DOHH2 (cell line): Measurements from ENCODE around the gene IFI27L1.

Experiments
- H3F3A ChIP-seq: fragments of 200-600 bp; sonication (generic), shearing (Covaris generic); 2 replicates; pipeline ENCODE4 v1.6.0; 2016; ENCODE audit warnings: antibody characterized with exemption, mild to moderate bottlenecking; ENCODE audit not compliant: control insufficient read depth, insufficient read depth
- H3K27ac ChIP-seq: fragments of 200-600 bp; sonication (generic); 2 replicates; pipeline ENCODE4 v1.5.1; 2014; ENCODE audit warnings: low read depth, mild to moderate bottlenecking, low read length, moderate library complexity
- H3K27me3 ChIP-seq: fragments of 200-600 bp; sonication (generic); 2 replicates; pipeline ENCODE4 v1.6.1; 2014; ENCODE audit warnings: mild to moderate bottlenecking, low read length, mixed read lengths; ENCODE audit not compliant: control insufficient read depth
- H3K36me3 ChIP-seq: fragments of 200-600 bp; sonication (generic); 2 replicates; pipeline ENCODE4 v1.6.1; 2014; ENCODE audit warnings: mild to moderate bottlenecking, low read length, moderate library complexity, mixed read lengths; ENCODE audit not compliant: control insufficient read depth
- H3K4me1 ChIP-seq: fragments of 200-600 bp; sonication (generic); 2 replicates; pipeline ENCODE4 v1.6.1; 2014; ENCODE audit warnings: mild to moderate bottlenecking, low read length, mixed read lengths; ENCODE audit not compliant: control insufficient read depth
- H3K4me2 ChIP-seq: fragments of 200-600 bp; sonication (generic); 2 replicates; pipeline ENCODE4 v1.6.0; 2014; ENCODE audit warnings: mild to moderate bottlenecking, low read length, moderate library complexity
- H3K4me3 ChIP-seq: fragments of 200-600 bp; sonication (generic); 2 replicates; pipeline ENCODE4 v1.5.1; 2014; ENCODE audit warnings: mild to moderate bottlenecking, low read length, mixed read lengths
- H3K79me2 ChIP-seq: fragments of 200-600 bp; sonication (generic); 2 replicates; pipeline ENCODE4 v1.6.1; 2014; ENCODE audit warnings: mild to moderate bottlenecking, low read length, mixed read lengths; ENCODE audit not compliant: control insufficient read depth
- H3K9me2 ChIP-seq: fragments of 200-600 bp; sonication (generic); replicated peaks from 2 replicates; pipeline ENCODE4 v1.6.1; 2014; ENCODE audit warnings: mild to moderate bottlenecking, low read length, mixed read lengths; ENCODE audit not compliant: control insufficient read depth
- H3K9me3 ChIP-seq: fragments of 200-600 bp; sonication (generic); 2 replicates; pipeline ENCODE4 v1.6.1; 2014; ENCODE audit warnings: antibody characterized with exemption, low read length, mixed read lengths; ENCODE audit not compliant: control insufficient read depth, insufficient read depth
- H4K20me1 ChIP-seq: fragments of 200-600 bp; sonication (generic); 2 replicates; pipeline ENCODE4 v1.6.0; 2014; ENCODE audit warnings: low read depth, mild to moderate bottlenecking, antibody characterized with exemption, low read length, moderate library complexity; ENCODE audit not compliant: control insufficient read depth, insufficient read depth
- CTCF ChIP-seq: fragments of 200-600 bp; sonication (generic); IDR thresholded peaks from one replicate; pipeline ENCODE4 v1.5.1; 2014; ENCODE audit warnings: antibody characterized with exemption, mild to moderate bottlenecking, low read depth, low read length; ENCODE audit not compliant: poor library complexity, severe bottlenecking
- EZH2phosphoT487 ChIP-seq: fragments of 200-600 bp; sonication (generic); IDR thresholded peaks from 2 replicates; pipeline ENCODE4 v1.6.1; 2017; ENCODE audit warnings: borderline replicate concordance, mild to moderate bottlenecking, antibody characterized with exemption, low read length, moderate library complexity, mixed read lengths

Gene IFI27L1

DNA sequence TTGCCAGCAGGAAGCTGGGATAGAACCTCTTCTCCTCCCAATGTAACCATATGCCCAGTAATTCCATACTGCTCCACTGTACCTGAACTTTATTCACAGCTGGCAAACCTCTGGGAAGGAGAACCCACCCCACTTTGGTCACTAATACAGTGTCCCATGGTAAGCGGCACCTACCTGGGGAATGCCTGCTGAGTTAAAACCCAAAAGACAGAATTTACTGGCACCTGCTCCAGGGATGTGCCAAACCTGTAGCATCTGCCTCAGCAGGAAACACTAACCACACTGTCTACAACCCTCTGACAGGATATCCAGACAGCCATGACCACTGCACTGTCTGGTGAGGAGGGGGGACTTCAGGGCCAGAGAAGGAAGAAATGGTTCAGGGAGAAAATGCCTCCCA is 26.7 kb upstream of the IFI27L1 start:
- H3K4me3 ChIP-seq, result no peak overlapping the region
- no peaks in the 10 kb centered on the region for H3K9me3 ChIP-seq
- no peak overlapping the region for H3K27ac ChIP-seq
- no peaks in the 10 kb centered on the region for H3F3A ChIP-seq
- no peaks in the 10 kb centered on the region for H3K4me1 ChIP-seq
- H3K36me3 ChIP-seq, result peaks cover 92% of the 10 kb centered on the region
- no peak for TF ChIP-seq EZH2phosphoT487
- H3K9me2 ChIP-seq, result no peaks in the 10 kb centered on the region
- no peaks in the 10 kb centered on the region for H3K27me3 ChIP-seq
- no peak overlapping the region for H3K4me2 ChIP-seq
- peaks cover 4% of the 10 kb centered on the region; the same call in 1 of the 2 replicates for H4K20me1 ChIP-seq
- H3K79me2 ChIP-seq, result no peaks in the 10 kb centered on the region

DNA sequence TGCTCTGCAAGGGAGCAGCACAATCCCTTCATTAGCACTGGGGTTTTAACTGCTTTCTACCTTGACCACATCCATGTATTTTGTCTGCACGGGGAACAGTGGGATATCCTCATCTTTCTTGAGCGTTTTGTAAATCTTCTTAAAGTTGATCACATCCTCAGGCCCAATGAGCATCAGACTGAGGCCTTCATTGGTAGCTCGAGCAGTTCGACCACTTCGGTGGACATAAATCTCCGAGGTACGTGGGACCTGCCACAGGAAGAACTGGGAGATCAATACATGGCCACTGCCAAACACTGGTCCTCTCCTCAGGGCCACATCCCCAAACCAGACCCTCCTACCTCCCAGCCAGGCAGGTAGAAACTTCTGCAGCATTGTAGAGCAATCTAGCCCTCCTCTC is 26.2 kb upstream of the IFI27L1 start:
- H4K20me1 ChIP-seq, result peaks cover 4% of the 10 kb centered on the region; the same call in 1 of the 2 replicates
- H3K4me2 ChIP-seq, result no peak overlapping the region
- H3K4me1 ChIP-seq, result no peaks in the 10 kb centered on the region
- H3K9me3 ChIP-seq, result no peaks in the 10 kb centered on the region
- H3K27me3 ChIP-seq, result no peaks in the 10 kb centered on the region
- H3K4me3 ChIP-seq, result no peak overlapping the region
- H3K79me2 ChIP-seq, result no peaks in the 10 kb centered on the region
- no peak overlapping the region for H3K27ac ChIP-seq
- no peak for TF ChIP-seq EZH2phosphoT487
- TF ChIP-seq CTCF, result no peak
- H3K36me3 ChIP-seq, result peaks cover 94% of the 10 kb centered on the region
- no peaks in the 10 kb centered on the region for H3K9me2 ChIP-seq
- no peaks in the 10 kb centered on the region for H3F3A ChIP-seq

- Histone ChIP-seq H3K9me2 (no peaks in the 10 kb centered on the region), H3K36me3 (peaks cover 94% of the 10 kb centered on the region), H3F3A (no peaks in the 10 kb centered on the region), H3K9me3 (no peaks in the 10 kb centered on the region), H3K79me2 (no peaks in the 10 kb centered on the region; the same call in 1 of the 2 replicates), H3K4me2 (no peak overlapping the region), H3K4me1 (no peaks in the 10 kb centered on the region), H3K27ac (no peak overlapping the region), H4K20me1 (peaks cover 10% of the 10 kb centered on the region; the same call in 1 of the 2 replicates), H3K4me3 (no peak overlapping the region), H3K27me3 (no peaks in the 10 kb centered on the region)
- TF ChIP-seq CTCF (no peak), EZH2phosphoT487 (no peak)
These were observed 24.4 kb upstream of the IFI27L1 start for GRCh38 chr14:94056579-94057308.

DNA sequence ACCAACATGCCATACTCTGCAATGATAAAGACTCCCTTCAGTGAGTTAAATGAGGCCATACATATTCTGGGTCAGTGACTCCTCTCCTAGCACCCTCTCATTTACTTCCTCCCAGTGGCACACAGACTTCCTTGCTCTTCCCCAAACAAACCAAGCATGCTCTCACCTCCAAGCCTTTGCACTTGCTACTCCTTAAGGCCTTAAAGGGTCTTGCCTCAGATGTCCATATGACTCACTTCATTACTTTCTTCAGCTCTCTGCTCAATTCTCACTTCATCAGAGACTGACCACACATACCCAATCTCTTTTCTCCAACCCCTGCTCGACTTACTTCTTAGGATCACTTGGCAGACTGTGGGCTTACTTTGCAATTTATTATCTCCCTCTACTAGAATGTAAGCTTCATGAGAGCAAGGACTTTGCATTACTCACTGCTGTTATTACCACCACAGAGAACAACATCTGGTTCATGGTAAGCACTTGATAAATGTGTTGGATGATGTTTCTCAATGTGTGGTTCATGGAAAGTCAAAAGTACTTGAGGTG is 22.9 kb upstream of the IFI27L1 start:
- TF ChIP-seq EZH2phosphoT487 (no peak), CTCF (no peak)
- H3K9me2 ChIP-seq, result no peaks in the 10 kb centered on the region
- no peaks in the 10 kb centered on the region for H3K9me3 ChIP-seq
- H3K4me2 ChIP-seq, result no peak overlapping the region
- no peaks in the 10 kb centered on the region for H3K4me1 ChIP-seq
- H3K4me3 ChIP-seq, result no peak overlapping the region
- peaks cover 10% of the 10 kb centered on the region for H3K79me2 ChIP-seq
- H3K27ac ChIP-seq, result no peak overlapping the region
- no peaks in the 10 kb centered on the region for H3K27me3 ChIP-seq
- no peaks in the 10 kb centered on the region for H3F3A ChIP-seq
- peaks cover 92% of the 10 kb centered on the region for H3K36me3 ChIP-seq
- peaks cover 13% of the 10 kb centered on the region; the same call in 1 of the 2 replicates for H4K20me1 ChIP-seq
